ENCODE data around the gene CTDSPL2.
"Not testable (repeated sequence)": the region's sequence is repeated elsewhere in the genome, so short reads cannot be mapped to it uniquely, and the experiment has no call there.

Gene CTDSPL2

DNA sequence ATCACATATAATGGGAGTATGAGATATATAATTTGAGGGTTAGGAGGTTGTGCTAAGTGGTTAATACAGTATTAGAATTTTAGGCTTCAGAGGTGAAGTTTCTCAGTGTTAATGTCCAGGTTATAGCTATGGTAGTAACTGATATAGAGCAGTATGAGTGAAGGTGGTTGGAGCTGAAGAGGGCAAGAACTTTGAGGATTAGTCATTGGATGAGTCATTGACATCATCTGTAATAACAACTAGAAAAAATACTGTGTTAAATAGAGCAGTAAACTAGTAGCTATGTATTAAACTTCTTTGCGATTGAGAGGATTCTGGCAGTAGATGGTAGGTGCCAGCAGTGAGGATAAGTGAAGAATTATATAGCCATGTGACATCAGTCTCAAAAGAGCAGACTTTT, 62.0 kb downstream of the CTDSPL2 start:
- no peak for DNase-seq

DNA sequence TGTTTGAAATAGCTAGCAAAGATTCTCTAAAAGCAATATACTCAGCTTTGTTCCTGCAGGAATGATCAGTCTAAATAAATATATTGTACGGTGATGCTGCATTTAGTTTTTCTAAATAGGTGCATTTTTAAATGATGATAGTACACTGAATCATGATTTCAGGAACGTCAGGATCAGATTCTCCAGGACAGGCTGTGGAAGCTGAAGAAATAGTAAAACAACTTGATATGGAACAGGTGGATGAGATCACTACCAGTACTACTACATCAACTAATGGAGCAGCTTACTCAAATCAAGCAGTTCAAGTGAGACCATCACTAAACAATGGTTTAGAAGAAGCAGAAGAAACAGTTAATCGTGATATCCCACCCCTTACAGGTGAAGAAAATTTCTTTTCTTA, 63.2 kb downstream of the CTDSPL2 start:
- DNase-seq, result no peak

DNA sequence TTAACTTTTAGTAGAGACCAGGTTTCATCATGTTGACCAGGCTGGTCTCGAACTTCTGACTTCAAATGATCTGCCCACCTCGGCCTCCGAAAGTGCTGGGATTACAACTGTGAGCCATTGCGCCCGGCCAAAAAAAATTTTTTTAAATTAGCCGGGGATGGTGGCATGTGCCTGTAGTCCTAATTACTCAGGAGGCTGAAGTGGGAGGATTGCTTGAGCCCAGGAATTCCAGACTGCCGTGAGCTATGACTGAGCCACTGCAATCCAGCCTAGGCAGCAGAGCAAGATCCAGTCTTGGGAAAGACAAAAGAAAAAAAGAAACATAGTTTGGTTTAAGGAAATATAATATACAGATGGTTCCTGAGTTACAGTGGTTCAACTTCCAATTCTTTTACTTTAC, 64.6 kb downstream of the CTDSPL2 start:
- no peak for DNase-seq

DNA sequence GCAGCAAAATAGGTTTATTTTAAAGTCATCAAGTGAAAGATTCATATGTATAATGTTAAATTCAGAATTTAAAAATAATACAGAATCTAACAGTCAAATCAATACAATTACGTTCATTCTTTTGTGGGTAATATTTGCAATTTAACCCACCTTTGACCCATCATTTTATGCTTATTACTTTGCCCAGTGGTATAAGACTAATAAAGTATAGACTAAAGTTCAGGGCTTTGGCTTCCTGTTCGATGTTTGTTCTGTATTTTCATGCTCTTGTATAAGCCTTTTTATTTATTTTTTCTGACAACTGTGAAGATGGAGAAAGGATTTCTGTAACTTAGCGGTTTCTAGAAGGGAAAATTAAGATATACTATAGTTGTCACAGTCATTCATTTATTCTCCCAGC, 65.2 kb downstream of the CTDSPL2 start:
- DNase-seq, result no peak

DNA sequence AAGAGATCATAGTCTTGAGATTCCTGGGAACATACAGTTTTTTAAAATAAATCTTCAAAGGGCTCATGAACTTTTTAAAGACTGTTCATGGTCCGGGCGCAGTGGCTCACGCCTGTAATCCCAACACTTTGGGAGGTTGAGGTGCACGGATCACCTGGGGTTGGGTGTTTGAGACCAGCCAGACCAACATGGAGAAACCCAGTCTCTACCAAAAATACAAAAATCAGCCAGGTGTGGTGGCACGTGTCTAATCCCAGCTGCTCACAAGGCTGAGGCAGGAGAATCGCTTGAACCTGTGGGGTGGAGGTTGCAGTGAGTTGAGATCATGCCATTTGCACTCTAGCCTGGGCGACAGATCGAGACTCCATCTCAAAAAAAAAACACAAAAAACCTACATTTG, 68.1 kb downstream of the CTDSPL2 start:
- DNase-seq, result no peak

DNA sequence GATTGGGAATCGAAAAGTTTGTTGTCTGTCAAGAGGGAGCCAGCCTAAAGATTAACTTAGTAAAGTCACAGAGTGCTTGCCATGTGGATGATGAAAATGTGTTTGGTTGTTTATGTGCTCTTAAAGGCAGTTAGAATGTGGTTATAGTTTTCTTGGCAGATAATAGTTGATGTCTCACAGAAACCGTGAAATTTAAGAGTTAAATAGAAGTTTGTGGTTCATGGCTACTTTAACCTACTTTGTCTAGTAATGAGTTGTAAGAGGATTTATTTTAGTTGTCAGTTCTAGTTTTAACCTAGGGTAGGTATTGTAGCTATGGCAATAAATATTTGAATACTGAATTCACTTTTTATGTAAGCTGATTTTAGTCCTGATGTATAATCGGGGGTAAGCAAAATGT, 73.1 kb downstream of the CTDSPL2 start:
- no peak for DNase-seq

DNA sequence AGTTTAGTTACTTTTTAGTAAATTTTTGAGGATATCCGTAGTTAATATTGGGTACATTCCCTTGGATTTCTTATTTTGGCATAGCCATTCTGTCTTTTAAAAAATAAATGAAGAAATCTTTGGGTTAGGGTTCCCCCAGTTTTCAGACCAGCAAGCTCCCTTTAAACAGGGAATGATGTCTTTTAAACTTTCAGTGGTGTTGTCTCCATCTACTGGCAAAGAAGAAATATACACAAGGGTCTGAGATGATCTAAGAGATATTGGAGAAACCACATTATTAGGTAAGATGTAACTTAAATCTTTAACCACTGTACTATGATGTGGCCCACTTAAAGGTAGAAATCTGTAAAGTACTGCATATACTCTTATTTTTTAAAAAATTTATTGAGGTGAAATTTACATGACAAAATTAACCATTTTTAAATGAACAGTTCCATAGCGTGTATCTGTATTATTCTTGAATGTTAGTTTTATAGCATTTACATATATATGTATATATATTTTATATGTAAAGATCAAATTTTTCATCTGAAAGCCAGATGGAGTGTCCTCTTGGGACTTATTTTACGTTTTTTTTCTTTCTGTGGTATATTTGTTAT, 74.4 kb downstream of the CTDSPL2 start:
- no peak for DNase-seq

DNA sequence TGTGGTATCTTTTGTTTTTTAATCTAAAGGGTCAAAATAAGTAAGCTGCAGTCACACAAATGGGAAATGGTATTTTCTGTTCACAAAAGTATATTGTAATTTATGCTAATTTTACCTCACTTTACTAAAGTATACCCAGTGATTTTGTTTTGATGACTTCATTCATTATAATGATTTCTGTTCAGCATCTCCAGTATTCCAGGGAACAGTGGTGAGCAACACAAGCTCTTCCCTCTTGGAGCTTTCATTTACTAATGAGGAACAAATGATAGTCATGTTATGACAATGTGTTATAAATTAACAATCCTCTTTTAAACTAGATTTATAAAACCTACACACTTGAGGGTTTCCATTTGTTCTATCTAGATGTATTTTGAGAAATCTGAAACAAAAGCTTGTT, 89.0 kb downstream of the CTDSPL2 start:
- no peak for DNase-seq

DNA sequence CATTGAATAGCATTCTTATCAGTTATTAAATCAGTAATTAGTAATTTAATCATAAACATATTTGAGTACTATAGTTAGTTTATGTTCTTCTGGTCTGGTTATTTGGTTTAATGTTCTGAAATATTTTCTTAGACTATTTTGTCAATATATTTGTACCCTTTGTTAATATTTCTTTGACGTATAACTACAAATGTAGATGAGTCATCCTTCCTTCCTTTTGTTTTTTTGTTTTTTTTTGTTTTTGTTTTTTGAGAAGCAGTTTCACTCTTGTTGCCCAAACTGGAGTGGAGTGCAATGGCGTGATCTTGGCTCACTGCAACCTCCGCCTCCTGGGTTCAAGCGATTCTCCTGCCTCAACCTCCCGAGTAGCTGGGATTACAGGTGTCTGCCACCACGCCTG, 92.1 kb downstream of the CTDSPL2 start:
- DNase-seq, result no peak

DNA sequence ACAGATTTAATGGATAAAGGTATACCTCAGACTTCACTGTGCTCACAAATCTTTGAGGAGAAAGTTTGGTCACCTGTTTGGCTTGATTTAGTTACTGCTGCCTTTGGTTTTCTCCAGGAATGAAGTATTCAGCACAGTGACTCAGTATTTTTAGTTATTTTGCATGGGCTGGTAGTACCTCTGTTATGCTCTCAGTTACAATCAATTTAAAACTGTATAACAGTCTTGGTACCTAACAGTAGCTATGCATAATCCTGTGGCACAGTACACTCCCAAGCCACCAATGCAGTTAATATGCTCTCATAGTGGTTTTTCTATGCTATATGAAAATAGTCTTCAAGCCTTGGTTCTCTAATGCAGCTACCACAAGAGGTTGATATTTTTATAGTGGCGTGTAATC, 97.6 kb downstream of the CTDSPL2 start:
- DNase-seq, result no peak

DNA sequence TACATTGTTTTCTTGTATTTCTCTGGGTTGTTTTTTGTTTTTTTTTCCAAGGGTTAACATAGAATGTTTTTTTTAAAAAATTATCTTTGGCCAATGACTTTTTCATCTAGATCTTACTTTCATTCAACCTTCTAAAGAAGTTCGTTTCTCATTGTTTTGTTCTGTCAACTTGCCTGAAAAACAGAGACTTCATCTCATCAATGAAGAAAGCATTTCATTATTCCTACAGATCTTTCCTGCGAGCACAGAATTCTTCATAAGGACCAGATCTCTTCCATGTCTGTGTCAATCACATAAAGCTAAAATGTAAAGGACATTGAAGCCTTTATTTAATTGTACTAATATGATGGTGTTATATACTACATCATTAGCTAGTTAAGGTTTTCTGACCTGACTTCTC, 99.8 kb downstream of the CTDSPL2 start:
- DNase-seq, result no peak

DNA sequence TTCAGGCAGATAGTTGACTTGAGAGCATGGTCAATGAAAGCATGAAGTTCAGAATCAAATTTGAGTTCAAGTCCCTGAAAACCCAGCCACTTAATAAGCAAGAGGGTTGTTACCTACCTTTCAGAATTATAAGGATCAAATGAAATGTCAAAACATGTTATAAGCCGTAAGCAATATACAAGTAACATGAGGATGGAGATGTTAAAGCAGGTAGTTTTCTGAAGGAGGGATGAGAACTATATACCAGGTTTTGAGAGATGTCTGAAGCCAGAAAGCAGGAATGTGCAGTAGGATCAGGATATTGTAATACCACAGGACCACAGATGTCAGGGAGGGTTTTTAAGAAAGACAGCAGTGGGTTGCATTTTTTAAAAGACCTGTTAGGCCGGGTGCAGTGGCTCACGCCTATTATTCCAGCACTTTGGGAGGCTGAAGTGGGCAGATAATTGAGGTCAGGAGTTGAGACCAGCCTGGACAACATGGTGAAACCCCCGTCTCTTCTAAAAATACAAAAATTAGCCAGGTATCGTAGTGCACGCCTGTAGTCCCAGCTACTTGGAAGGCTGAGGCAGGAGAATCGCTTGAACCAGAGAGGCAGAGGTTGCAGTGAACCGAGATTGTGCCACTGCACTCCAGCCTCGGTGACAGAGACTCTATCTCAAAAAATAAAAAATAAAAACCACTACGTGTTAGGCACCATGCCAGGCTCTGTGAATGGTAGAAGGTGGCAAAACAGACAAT, 102.6 kb downstream of the CTDSPL2 start:
- no peak for DNase-seq

DNA sequence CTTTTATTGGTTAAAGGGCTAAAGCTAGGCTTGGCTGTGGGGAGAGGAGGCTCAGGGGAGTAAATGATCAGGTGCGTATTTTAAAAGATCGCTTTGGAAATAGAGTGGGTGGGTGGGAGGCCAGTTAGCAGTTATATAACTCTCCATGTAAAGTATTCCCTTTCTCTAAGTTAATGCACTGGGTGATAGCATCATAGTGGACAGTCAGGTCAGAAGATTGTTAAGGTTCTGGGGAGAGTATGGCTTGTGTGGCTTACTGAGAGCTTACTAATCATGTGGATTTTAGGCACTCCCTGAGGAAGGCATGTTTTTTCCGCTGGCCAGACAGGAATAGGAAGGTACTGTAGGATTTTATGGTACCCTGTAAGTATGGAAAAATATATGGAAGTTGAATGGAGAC, 103.2 kb downstream of the CTDSPL2 start:
- no peak for DNase-seq

DNA sequence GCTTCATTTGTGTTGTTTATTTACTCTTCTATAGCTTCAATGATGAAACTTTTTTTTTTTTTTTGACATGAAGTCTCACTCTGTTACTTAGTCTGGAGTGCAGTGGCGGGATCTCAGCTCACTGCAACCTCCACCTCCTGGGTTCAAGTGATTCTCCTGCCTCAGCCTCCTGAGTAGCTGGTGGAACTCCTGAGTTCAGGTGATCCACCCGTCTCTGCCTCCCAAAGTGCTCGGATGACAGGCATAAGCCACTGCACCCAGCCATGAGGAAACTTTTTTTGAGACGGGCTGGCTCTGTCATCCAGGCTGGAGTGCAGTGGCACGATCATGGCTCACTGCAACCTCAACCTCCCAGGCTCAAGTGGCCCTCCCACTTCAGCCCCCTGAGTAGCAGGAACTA, 104.8 kb downstream of the CTDSPL2 start:
- DNase-seq, result not testable (repeated sequence)

DNA sequence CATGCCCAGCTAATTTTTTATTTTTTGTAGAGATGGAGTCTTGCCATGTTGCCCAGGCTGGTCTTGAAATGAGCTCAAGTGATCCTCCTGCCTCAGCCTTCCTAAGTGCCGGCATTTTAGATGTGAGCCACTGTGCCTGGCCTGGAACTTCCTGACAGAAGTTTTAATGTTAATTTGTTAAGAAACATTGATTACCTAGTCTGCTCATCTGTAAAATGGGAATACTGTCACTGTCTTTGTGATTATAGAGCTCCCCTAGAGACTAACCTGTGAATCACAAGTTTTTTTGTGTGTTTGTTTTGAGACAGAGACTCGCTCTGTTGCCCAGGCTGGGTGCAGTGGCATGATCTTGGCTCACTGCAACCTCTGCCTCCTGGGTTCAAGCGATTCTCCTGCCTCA, 105.3 kb downstream of the CTDSPL2 start:
- DNase-seq, result no peak

DNA sequence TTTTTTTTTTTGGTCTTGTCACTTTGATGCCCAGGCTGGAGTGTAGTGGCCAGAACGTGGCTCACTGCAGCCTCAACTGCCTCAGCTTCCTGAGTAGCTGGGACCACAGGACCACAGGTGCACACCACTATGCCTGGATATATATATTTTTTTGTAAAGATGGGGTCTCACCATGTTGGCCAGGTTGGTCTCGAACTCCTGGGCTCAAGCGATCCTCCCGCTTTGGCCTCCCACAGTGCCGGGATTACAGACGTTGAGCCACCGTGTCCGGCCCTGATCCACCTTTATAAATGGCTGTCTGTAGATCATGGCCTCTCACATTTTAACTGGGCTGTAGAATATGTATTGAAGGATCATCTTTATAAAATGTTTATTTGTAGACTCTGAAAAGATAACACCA, 107.7 kb downstream of the CTDSPL2 start:
- DNase-seq, result no peak

DNA sequence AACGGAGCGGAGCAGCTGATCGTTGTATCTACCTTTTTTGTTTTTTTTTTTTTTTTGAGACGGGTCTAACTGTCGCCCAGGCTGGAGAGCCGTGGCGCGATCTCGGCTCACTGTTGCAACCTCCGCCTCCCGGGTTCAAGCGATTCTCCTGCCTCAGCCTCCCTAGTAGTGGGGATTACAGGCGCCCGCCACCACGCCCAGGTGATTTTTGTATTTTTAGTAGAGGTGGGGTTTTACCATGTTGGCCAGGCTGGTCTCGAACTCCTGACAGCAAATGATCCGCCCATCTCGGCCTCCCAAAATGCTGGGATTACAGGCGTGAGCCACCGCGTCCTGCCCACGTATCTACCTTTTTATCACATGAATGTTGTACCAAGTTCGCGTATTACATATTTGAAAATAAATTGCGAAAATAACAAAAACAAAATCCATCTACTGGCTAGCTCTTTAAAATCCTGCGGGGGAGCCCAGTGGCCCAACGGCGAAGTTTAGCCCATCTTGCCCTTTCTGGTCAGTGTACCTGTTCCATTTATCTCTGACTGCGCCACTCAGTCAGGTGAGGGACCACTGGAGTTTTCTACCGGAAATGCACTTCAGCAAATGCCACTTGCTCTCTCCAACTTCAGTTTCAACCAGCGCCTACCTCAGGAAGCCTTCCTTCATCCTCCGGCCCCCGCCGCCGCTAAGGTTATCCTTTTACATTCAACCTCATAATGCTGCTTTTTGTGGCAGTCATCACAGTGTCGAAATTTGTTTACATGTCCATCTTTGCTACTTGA, 108.3 kb downstream of the CTDSPL2 start:
- DNase-seq, result no peak

DNA sequence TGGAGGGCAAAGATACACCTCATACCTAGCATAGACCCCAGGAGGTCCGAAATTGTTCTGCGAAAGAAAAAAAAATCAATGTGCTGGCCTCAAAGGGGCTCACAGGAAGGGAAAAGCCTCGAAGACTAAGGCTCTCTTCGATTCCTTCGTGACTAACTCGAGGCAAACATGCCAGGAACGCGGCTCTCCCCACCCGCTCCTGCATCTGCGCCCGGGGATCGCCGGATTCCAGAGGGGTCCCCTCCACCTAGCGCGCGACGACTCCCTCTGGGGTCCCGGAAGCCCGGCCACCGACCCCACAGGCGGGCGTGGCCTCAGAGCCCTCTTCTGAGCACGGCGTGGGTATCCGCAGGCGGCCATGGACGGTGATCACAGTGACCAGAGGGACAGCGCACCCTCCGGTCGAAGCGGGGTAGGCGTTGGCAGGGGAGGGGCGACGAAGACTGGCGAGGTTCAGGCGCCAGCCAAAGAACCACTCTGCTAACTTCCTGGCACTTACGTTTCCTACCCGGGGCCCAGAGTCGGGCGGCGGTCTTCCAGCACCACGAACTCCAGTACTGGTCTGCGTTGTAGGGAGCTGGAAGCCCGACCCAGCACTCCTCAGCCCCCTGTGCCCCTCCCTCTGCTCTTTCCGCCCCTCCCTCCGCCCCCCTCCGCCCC, 109.0 kb downstream of the CTDSPL2 start:
- DNase-seq, result no peak

DNA sequence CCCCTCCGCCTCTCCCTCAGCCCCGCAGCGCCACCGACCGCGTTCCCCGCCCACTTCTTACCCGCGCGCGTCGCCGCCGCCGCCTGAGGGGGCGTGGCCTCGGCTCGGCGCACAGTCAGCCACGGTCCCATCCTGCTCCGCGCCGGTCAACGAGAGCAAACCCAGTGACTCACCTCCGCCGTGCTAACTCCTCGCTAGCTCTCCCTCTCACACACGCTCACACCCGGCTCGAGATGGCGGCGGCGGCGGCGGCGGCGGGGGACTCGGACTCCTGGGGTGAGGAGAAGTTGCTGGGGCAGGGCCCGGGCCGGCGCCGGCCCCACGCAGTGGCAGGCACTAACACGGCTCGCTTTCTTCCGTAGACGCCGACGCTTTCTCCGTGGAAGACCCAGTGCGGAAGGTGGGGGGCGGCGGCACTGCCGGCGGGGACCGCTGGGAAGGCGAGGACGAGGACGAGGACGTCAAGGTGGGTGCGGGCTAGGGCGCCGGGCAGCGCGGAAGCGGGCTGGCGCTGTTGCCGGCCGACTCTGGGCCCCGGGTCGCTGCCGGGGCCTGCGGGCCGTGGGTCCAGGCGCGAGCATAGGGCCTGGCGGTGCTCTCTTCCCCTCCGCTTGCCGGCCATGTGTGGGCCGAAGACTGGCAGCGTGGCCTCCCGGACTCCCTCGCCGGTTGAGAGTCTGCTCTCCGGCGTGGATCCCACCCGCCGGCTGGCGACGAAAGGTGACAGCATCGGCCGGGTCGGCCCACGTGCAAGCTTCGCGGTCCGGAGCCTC, 109.7 kb downstream of the CTDSPL2 start, which contains the start of gene EIF3J:
Gene EIF3J (plus strand): TSS at position 186 of the 773 bp plus-strand sequence. CDS start 48 bp downstream, at position 234.
- peak; percentile 67 for DNase-seq

DNA sequence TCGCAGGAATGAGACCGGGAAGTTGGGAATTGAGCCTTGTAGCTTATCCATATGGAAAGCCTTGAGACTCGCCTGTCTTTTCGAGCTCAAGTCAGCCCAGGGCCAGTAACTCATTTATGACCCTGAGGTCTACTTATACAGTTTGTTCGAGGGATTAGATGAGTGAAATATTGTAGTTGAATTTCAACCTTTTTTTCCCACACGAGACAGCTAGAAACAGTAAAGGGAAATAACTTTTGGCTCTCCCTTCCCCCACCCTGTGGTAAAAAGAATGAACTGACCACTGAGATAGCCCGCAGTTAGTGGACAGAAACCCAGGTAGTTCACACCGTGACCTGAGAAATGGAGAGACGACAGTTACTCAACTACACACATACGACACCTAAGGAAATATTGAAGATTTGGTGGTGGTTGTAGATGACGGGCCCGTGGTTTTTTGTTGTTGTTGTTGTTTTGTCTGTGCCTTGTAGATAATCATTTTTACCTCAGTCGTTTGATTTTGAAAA, 110.4 kb downstream of the CTDSPL2 start:
- no peak for DNase-seq

DNA sequence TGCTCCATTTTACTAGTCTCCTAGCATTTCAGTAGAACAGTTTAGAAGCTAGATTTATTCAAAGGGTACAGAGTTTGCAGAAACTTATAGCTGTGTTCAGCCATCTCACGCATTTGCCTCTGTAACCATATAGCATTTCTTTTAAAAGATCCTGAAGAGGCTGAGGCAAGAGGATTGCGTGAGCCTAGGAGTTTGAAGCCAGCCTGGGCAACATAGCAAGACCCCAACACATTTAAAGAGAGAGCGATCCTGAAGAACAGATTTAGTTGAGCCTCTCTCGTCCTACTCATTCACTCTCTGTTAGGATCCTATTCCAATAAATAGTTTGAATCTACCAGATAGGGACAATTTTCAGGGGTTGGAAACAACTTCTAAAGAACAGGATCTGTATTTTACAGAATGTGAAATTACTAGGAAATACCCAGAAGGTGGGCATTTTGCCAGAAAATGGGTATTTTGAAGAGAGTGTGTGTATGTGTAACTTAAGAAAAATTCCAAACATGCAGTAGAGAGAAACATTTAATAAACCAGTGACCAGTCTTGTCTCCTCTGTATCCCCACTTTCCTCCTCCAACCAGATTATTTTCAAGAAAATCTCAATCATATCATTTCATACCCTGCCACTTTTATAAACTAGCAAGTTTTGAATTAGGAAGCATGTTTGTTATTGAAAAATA, 114.0 kb downstream of the CTDSPL2 start:
- DNase-seq, result no peak

DNA sequence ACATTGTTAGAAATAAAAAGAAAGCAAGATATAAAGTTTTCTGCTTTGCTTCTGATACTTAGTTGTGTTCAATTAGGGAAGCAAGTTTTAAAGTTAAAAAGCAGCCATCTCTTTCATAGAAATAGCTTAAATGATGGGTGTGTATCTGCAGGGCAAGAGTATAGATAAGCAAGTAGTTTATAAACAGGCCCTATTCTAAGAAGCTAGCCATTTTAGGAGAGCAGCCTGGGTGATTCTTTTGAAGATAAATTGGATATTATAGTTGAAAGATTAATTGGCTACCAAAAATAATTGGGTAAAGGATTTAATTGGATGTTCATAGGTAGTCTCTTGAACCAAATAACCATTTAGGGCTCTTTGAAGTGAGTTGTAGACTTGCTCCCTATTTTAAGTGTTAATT, 115.2 kb downstream of the CTDSPL2 start:
- no peak for DNase-seq

All from NCI-H2081 treated with DMSO at 0.1 percent for 48 hours (cell line).